ENCODE results near the gene EMILIN1. TPM values are rescaled to one million over a fixed set of nuclear protein-coding genes. Genes with fewer than 3 reads are reported as not detected.

EMILIN1 gene
- total and polyA plus RNA-seq, 2 of the 8 experiments (the other 6 are each of a cell fraction or from before 2014, with no cell fraction given), result 1.9 to 3.0 TPM

DNA sequence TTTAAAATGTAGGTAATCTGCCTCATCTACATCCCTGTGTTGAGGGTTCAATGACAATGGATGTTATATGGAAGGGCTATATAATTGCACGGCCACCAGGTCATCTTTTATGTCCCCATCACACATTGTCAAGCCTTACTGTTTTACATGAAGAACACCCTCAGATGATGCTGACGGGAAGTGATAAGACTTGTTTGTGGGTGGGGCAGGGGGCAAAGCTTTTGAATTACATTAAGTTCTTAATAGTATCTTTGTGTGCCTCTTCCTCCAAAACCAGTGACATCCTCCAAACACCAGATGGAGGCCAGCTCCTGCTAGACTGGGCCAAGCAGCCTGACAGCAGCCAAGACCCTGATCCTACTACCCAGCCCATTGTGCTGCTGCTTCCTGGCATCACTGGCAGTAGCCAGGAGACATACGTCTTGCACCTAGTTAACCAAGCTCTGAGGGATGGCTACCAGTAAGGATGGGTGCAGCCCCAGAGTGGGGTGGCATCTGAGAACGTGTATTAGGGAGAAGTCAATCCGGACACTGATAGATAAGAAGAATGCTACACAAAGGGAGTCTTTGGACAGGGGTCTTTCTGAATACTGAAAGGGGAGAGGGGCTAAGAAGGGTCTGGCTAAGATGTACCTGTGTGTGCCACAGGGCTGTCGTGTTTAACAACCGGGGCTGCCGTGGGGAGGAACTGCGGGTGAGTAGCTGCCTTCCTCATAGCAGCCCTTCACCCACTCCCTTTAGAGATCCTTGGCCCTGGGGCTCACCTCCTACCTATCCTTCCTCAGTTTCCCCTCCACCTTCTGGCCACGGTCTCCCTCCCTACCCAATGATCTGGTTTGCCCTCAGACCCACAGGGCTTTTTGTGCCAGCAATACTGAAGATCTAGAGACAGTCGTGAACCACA, 50.5 kb downstream of the EMILIN1 start:
- Histone ChIP-seq H2AK5ac (ENCODE audit: low read depth, low read length) (no peak overlapping the region), H2BK12ac (ENCODE audit: low read depth, low read length) (no peak overlapping the region), H2BK20ac (ENCODE audit: low read length) (no peak overlapping the region), H3K4me3 (ENCODE audit: extremely low read depth in 1 of 4, insufficient read depth in 2 of 4, low read depth in 3 of 4, low read length in 4 of 4) (no peak overlapping the region), H3K79me2 (ENCODE audit: control insufficient read depth in 1 of 2, insufficient read depth in 2 of 2, low read length in 2 of 2) (peaks cover 0 to 15% of the 10 kb centered on the region in 2 experiments; a peak in 2 of 4 replicates), H4K20me1 (replicated peaks in 1 of 2; ENCODE audit: control insufficient read depth in 1 of 2, insufficient read depth in 2 of 2, low read length in 2 of 2) (peaks cover 8 to 14% of the 10 kb centered on the region in 2 experiments), H3K9me3 (ENCODE audit: insufficient read depth in 2 of 2, low read depth in 1 of 2, low read length in 1 of 2) (no peaks in the 10 kb centered on the region), H2BK15ac (ENCODE audit: low read length) (no peak overlapping the region), H4K8ac (ENCODE audit: extremely low read depth, insufficient read depth, low read length) (no peak overlapping the region), H3K23ac (ENCODE audit: insufficient read length) (no peak overlapping the region), H3K23me2 (ENCODE audit: low read depth, low read length) (peaks cover under 1% of the 10 kb centered on the region; the same call in 1 of the 2 replicates), H2AFZ (ENCODE audit: low read length) (no peak overlapping the region), H3K79me1 (ENCODE audit: low read depth, low read length) (peaks cover 4% of the 10 kb centered on the region), H2BK120ac (replicated peaks; ENCODE audit: low read depth, low read length) (no peak overlapping the region), H3K4ac (replicated peaks; ENCODE audit: insufficient read length, low read depth, low read length) (no peak overlapping the region), H3K27ac (ENCODE audit: low read depth, low read length) (no peak overlapping the region), H3K4me2 (ENCODE audit: insufficient read depth in 1 of 2, low read depth in 2 of 2, low read length in 2 of 2) (no peak overlapping the region), H4K5ac (ENCODE audit: insufficient read length, low read depth, low read length) (no peak overlapping the region), H3K56ac (replicated peaks; ENCODE audit: insufficient read length, low read depth, low read length) (no peak overlapping the region), H3K36me3 (ENCODE audit: control insufficient read depth in 2 of 4, insufficient read depth in 4 of 4, low read length in 3 of 4) (peaks cover 2 to 26% (median 16%) of the 10 kb centered on the region in 4 experiments; a peak in 6 of 8 replicates), H2BK5ac (ENCODE audit: low read depth, low read length) (no peak overlapping the region), H3K27me3 (replicated peaks in 1 of 4; ENCODE audit: control insufficient read depth in 3 of 4, extremely low read depth in 1 of 4, insufficient read depth in 3 of 4, low read length in 3 of 4) (peaks cover 0 to 3% (median 1%) of the 10 kb centered on the region in 4 experiments; a peak in 3 of 7 replicates), H4K91ac (replicated peaks; ENCODE audit: insufficient read length, low read length) (no peak overlapping the region), H3K4me1 (replicated peaks in 1 of 4; ENCODE audit: control insufficient read depth in 3 of 4, insufficient read depth in 4 of 4, low read length in 3 of 4) (peaks cover 0 to 6% (median 3%) of the 10 kb centered on the region in 4 experiments; a peak in 6 of 7 replicates), H3K14ac (ENCODE audit: insufficient read length) (no peak overlapping the region), H3K18ac (ENCODE audit: extremely low read depth, low read length) (no peak overlapping the region), H3K9ac (replicated peaks in 1 of 4; ENCODE audit: extremely low read depth in 1 of 4, low read depth in 3 of 4, low read length in 3 of 4) (no peak overlapping the region)
- DNase-seq (ENCODE audit: low read depth in 1 of 2, low spot score in 2 of 2), result no peak
- 88% methylated on average over 11 of the region's 11 CpGs; no CpG with 5 or more reads in 1 of the 2 experiments for WGBS, 2 experiments (ENCODE audit: extremely low coverage in 1 of 2, insufficient coverage in 1 of 2, insufficient read length in 1 of 2, insufficient replicate concordance in 2 of 2, low coverage in 1 of 2, low lambda C conversion rate in 2 of 2, missing lambda C conversion rate in 1 of 2)
- FAIRE-seq, result no peak
- POLR2A ChIA-PET (ENCODE audit: partially characterized antibody), result interaction anchor here (0.6 to 1.2 kb wide), 2 partner anchors 10 to 70 kb away, joined by 3 to 4 read pairs; partner anchors contain the start of gene CGREF1
- CTCF ChIA-PET (ENCODE audit: partially characterized antibody), result interaction anchor here (0.9 to 3.1 kb wide), 6 partner anchors 17 to 63 kb away, joined by 3 to 10 read pairs (median 4); no protein-coding TSS in a partner anchor
- TF ChIP-seq KDM5A (IDR thresholded peaks at IDR 0.05; ENCODE audit: low read length) (no peak), POLR2AphosphoS5 (IDR thresholded peaks at IDR 0.05; ENCODE audit: low read depth, low read length) (peak; percentile 26; the same call in 1 of the 2 replicates)

All from H1 (cell line).